Skin epidermis (tissue), 12 donors: ENCODE data around the gene CSNK1A1.
"Not testable (repeated sequence)": the region's sequence is repeated elsewhere in the genome, so short reads cannot be mapped to it uniquely, and the experiment has no call there.

Experiments
- H3K27ac ChIP-seq, 21 experiments: fragments of 200-600 bp; sonication (generic) in 11 of 21; one replicate each; pipeline ENCODE4 v1.5.0; 2020; ENCODE audit warnings: mild to moderate bottlenecking in 3 of 21, inconsistent platforms in 2 of 21, moderate library complexity in 2 of 21
- H3K4me3 ChIP-seq, 7 experiments: fragments of 200-600 bp; sonication (generic) in 2 of 7; one replicate each; pipeline ENCODE4 v1.5.0; 2020; ENCODE audit warnings: inconsistent platforms in 2 of 7, mild to moderate bottlenecking in 2 of 7, moderate library complexity in 1 of 7

Gene CSNK1A1

DNA sequence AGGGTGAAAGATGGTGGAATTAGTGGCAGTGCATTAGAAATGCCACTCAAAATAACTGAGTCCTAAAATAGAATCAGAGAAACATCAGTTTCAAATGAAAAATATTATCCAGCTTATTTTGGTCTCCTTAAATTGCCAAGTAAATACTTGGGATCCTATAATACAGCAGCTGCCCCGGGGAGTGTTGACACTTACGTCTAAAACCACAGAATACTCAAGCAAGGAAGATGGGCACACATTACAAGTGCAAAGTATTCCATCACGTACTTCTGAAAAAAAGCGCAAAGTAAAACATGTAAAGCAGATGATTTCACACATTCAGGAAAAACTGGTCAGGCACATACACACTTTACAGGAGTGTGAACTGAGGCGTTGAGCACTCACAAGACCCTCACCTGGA, 27.7 kb upstream of the CSNK1A1 start:
- H3K4me3 ChIP-seq = no peak overlapping the region
- H3K27ac ChIP-seq = peak overlapping the region in 1 of 21 experiments; percentile 2

DNA sequence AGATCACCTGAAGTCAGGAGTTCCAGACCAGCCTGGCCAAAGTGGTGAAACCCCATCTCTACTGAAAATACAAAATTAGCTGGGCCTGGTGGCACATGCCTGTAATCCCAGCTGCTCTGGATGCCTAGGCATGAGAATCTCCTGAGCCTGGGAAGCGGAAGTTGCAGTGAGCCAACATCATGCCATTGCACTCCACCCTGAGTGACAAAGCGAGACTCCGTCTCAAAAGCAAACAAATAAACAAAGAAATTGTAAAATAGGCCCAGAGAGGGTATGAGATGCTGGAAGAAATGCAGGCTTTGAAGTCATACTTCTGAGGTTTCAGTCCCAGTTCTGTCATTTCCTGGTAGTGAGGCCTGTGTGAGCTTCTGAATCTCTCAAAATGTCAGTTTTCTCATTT, 24.8 kb upstream of the CSNK1A1 start:
- Histone ChIP-seq H3K4me3 (no peak overlapping the region), H3K27ac (peak overlapping the region in 1 of 21 experiments; percentile 3)

GRCh38 chr5:149575131-149575530, 23.9 kb upstream of the CSNK1A1 start:
- Histone ChIP-seq H3K4me3 (no peak overlapping the region), H3K27ac (no peak overlapping the region)

DNA sequence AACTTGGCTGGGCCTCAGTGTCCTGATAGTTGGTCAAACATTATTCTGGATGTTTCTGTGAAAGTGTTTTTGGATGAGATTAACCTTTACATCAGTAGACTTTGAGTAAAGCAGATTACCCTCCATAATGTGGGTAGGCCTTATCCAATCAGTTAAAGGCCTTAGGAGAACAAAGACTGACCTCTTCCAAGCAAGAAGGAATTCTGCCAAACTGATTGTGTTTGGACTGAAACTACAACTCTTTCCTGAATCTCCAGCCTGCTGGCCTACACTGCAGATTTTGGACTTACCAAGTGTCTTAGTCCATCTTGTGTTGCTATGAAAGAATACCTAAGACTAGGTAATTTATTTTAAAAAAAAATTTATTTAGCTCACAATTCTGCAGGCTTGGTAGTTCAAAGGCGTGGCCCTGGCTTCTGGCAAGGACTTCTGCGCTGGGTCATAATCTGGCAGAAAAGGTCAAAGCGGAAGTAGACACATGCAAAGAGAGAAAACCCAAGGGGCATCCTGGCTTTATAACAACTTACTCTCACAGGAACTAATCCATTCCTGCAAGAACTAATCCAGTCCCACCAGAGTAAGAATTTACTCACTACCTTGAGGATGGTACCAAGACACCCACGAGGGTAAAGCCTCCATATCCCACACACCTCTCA, 21.5 kb upstream of the CSNK1A1 start:
- H3K4me3 ChIP-seq = no peak overlapping the region
- peak overlapping the region in 1 of 21 experiments; percentile 15 for H3K27ac ChIP-seq

GRCh38 chr5:149572170-149572569, 20.9 kb upstream of the CSNK1A1 start:
- H3K27ac ChIP-seq = no peak overlapping the region
- no peak overlapping the region for H3K4me3 ChIP-seq

DNA sequence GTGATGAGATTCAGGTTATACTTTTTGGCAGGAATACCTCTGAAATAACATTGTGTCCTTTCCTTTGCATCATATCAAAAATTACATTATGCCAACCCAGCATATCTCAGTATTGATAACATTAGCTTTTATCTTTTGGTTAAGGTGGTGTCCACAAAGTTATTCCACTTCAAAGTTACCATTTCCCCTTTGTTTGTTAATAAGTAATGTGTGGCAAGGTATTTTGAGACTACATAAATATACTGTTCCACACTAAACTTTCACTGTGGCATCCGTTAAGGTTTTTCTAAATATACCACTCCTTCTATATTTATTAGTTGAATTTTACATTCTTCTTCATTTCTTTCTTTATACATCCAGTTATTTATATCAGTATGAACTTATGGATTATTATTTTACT, 16.0 kb upstream of the CSNK1A1 start:
- no peak overlapping the region for H3K27ac ChIP-seq

DNA sequence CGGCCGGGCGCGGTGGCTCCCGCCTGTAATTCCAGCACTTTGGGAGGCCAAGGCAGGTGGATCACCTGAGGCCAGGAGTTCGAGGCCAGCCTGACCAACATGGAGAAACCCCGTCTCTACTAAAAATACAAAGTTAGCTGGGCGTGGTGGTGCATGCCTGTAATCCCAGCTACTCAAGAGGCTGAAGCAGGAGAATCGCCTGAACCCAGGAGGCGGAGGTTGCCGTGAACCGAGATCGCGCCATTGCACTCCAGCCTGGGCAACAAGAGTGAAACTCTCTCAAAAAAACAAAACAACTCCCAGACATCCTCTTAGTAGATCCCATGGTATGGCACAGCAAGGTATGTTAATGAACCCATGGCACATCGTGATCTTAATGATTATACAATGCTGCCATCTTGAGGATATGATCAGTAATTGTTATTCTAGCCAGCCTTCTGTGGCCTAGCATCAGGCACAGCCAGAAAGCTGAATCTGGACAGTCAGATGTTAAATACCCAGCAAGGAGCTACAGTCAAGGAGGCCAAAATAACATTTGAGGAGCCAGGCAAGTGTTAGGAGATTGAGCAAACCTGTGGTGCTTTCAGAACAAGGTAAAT, 13.4 kb upstream of the CSNK1A1 start:
- H3K27ac ChIP-seq = peak overlapping the region in 15 of 21 experiments; percentile 1 to 92 (median 64)
- not testable (repeated sequence) for H3K4me3 ChIP-seq

More for the DNA sequence above, 16.0 kb upstream of the CSNK1A1 start:
- H3K4me3 ChIP-seq = no peak overlapping the region

GRCh38 chr5:149563466-149563865, 12.2 kb upstream of the CSNK1A1 start:
- H3K4me3 ChIP-seq = no peak overlapping the region
- H3K27ac ChIP-seq = peak overlapping the region in 20 of 21 experiments; percentile 67 to 92 (median 80)

GRCh38 chr5:149561848-149562247, 10.6 kb upstream of the CSNK1A1 start:
- H3K27ac ChIP-seq = peak overlapping the region in 20 of 21 experiments; percentile 67 to 92 (median 80)
- H3K4me3 ChIP-seq = no peak overlapping the region

DNA sequence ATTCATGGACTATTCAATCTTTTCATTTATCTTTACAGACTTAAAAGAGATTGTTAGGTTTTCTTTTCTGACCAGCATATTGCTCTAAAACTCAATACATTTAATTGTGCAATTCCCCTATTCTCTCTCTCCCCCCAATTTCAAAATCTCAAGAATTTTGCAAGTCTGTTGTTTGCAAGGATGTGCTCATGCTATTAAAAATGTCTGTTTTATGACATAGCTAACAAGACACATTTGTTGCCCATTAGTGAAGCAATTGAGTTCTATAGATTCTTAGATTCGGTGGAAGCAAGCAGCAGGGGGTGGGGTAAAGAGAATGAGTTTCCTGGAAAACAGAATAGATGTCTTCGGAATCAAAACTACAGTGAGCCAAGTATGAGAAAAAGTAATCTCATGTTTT, 8.5 kb upstream of the CSNK1A1 start:
- peak overlapping the region in 2 of 21 experiments; percentile 26 to 81 for H3K27ac ChIP-seq
- H3K4me3 ChIP-seq = no peak overlapping the region

DNA sequence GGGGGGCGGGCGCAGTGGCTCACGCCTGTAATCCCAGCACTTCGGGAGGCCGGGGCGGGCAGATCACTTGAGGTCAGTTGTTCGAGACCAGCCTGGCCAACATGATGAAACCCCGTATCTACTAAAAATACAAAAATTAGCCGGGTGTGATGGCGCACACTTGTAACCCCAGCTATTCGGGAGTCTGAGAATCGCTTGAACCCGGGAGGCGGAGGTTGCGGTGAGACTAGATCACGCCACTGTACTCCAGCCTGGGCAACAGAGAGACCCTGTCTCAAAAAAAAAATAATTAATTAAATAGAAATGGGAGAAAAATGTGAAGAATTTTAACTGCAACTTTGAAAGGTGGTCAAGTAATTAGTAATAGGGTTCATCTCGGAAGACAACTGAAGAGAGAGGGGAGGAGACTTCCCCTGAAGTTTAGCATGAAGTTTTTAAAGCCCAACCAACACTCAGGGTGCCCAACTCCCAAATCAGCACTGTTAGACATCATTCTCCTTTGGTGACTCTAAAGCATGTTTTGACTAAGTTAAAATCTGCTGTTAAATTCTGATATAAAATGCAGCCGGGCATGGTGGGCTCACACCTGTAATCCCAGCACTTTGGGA, 1.4 kb upstream of the CSNK1A1 start:
- Histone ChIP-seq H3K4me3 (no peak overlapping the region), H3K27ac (peak overlapping the region in 3 of 21 experiments; percentile 97 to 100 (median 99))

- Histone ChIP-seq H3K4me3 (peak overlapping the region; percentile 54 to 97 (median 84)), H3K27ac (peak overlapping the region; percentile 51 to 100 (median 99))
Measured at GRCh38 chr5:149552038-149552494, 827 bp upstream of the CSNK1A1 start.

DNA sequence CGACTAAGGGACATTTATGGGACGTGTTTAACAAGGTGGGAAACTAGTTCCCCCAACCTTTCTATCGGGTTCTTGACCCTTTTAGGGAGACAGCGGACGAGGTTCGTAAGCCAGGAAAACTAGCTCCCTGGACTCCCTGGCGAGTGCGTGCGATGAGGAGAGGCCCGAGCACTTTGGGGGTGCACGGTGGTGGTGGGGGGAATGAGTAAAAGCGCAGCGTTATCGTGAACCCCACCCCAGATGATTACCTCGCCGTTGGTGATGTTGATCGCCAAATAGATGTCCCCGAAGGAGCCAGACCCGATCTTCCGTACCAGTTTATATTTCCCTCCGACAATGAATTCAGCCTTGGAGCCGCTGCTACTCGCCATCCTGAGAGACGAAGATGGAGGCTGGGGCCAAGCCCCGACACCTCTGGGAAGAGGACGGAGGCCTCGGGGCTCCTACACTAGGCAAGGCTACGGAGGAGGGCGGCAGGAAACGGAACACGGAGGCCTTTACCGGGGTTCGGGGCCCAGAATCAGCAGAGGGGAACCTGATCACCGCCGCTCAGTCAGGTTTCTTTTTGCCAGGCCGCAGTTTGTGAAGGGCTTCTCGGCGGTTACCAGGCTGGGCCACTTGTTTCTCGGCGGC, 529 bp downstream of the CSNK1A1 start:
- peak overlapping the region; percentile 54 to 97 (median 84) for H3K4me3 ChIP-seq

DNA sequence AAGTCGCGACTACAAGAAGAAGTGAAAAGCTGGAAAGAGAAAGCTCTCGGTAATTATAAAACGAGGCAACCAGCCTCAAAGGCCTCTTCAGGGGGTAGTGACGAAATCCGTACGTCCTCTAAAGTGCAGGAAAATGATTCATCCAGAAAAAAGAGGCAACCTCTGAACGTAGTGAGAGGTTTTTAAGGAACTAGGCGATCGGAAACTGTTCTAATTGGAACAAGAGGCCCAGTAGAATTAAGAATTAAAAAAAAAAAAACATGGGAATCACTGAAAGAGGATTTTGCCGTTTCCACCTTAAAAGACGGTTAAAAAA, 1.0 kb downstream of the CSNK1A1 start:
- Histone ChIP-seq H3K27ac (peak overlapping the region; percentile 90 to 100 (median 99)), H3K4me3 (peak overlapping the region; percentile 54 to 97 (median 84))

More for the DNA sequence above, 529 bp downstream of the CSNK1A1 start:
- H3K27ac ChIP-seq = peak overlapping the region; percentile 90 to 100 (median 99)

- H3K27ac ChIP-seq = peak overlapping the region; percentile 90 to 100 (median 99)
- peak overlapping the region; percentile 54 to 97 (median 84) for H3K4me3 ChIP-seq
Measured at GRCh38 chr5:149549461-149550267, 1.6 kb downstream of the CSNK1A1 start.

DNA sequence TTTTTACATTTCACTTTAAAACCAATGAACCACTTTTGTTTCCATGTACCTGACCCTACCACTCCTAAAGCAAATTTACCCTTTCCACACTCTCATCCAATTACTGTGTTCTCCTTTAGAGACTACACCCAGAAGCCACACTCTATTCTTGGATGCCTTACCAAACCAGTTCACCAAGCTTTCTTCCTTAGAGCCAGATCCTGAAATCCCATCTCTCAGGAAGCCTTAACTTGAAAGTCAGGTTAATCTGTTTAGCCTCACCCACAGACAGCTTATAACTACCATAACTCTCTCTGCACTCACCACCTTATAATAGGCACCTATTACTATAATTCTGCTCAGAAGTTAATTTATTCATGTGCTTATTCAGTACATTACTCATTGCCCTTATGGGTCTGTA, 4.3 kb downstream of the CSNK1A1 start:
- Histone ChIP-seq H3K27ac (peak overlapping the region in 9 of 21 experiments; percentile 27 to 100 (median 49)), H3K4me3 (peak overlapping the region in 2 of 7 experiments; percentile 79 to 97)

DNA sequence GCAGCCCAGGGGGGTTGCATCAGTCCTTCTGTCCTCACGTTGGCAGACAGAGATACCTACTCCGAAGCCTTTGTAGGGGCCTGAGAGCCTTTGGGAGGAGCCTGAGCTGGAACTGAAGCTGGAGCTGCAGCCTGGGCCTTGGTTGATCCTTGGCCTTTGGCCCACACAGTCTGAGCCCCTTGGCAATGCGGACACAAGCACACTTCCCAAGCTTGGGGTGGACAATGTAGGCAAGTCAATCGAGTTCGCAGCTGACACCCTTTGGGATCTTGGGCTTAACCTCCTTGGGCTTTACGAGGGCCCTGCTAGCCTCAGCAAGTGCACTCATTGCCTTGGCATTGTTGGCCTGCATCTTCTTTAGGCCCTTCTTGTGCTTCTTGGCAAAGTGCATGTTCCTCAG, 5.9 kb downstream of the CSNK1A1 start:
- Histone ChIP-seq H3K4me3 (no peak overlapping the region), H3K27ac (peak overlapping the region in 3 of 21 experiments; percentile 3 to 7 (median 6))

- peak overlapping the region in 7 of 21 experiments; percentile 12 to 73 (median 27) for H3K27ac ChIP-seq
- no peak overlapping the region for H3K4me3 ChIP-seq
Measured at GRCh38 chr5:149544028-149544420, 7.2 kb downstream of the CSNK1A1 start.

DNA sequence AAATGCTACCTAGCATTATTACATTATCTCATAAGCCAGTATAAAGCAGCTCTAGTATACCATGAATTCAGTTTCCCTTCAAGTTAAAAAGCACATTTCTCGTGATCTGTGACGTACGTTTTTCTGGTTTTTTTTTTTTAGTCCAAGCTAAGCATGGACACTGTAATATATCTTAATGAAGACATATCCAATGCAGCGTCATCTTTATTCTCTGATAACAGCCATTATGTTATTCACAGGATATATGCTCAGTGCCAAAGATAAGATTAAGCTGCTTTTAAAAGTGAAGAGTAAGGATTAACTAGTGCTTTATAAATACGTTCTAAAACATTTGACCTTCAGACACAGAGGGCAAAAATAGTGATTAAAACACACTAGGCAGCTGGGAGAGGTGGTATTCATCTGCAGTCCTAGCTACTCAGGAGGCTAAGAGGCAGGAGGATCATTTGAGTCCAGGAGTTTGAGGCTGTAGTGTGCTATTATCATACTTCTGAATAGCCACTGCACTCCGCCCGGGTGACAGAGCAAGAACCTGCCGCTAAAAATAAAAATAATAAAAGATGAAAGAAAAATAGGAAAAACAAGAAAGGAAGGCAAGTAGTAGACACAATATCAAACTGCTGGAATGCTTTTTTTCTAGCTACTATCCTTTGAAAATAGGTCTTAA, 7.7 kb downstream of the CSNK1A1 start:
- peak overlapping the region in 7 of 21 experiments; percentile 4 to 73 (median 27) for H3K27ac ChIP-seq
- H3K4me3 ChIP-seq = no peak overlapping the region
